Measurements from ENCODE around the gene TAF5L. TPM values are rescaled to one million over a fixed set of nuclear protein-coding genes. Genes with fewer than 3 reads are reported as not detected.

Gene TAF5L
- total RNA-seq, 2 experiments from 2014 or later, result 30.3 to 32.9 TPM

DNA sequence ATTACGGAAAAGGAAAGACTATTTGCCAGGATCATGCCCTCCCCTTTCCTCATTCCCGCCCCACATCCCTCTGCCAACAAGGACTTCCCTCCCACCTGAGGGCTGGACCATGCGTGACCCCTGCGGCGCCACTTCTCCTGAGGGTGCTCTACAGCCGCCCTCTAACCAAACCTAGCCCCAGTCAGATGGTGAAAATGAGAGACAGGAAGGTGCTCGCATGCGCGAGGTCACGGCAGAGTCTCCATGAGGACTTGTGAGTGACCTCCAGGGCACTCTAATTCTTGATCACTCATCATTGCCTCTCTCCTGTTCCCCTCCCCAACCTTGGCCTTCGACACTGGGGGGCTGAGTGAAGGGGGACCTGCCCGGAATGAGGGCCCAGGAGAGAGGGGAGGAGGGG is 32.1 kb downstream of the TAF5L start:
- Histone ChIP-seq H4K20me1 (ENCODE audit: insufficient read depth, low read length) (no peaks in the 10 kb centered on the region; the same call in 1 of the 2 replicates), H3K9me3 (ENCODE audit: low read length) (no peaks in the 10 kb centered on the region), H3K9me2 (ENCODE audit: insufficient read depth, low read length) (no peaks in the 10 kb centered on the region), H3K27ac (ENCODE audit: low read depth, low read length, poor library complexity, severe bottlenecking) (no peak overlapping the region), H3K4me2 (ENCODE audit: low read length) (no peak overlapping the region), H3K79me2 (ENCODE audit: insufficient read depth, low read depth, low read length) (peaks cover 3% of the 10 kb centered on the region; the same call in 1 of the 2 replicates), H3K4me1 (ENCODE audit: insufficient read depth, low read length, poor library complexity, severe bottlenecking) (no peaks in the 10 kb centered on the region), H3K36me3 (ENCODE audit: insufficient read depth, low read length) (peaks cover 46% of the 10 kb centered on the region), H2AFZ (ENCODE audit: low read length) (no peak overlapping the region), H3K4me3 (ENCODE audit: low read depth, low read length, poor library complexity, severe bottlenecking) (no peak overlapping the region)
- TF ChIP-seq, protein P1, sequence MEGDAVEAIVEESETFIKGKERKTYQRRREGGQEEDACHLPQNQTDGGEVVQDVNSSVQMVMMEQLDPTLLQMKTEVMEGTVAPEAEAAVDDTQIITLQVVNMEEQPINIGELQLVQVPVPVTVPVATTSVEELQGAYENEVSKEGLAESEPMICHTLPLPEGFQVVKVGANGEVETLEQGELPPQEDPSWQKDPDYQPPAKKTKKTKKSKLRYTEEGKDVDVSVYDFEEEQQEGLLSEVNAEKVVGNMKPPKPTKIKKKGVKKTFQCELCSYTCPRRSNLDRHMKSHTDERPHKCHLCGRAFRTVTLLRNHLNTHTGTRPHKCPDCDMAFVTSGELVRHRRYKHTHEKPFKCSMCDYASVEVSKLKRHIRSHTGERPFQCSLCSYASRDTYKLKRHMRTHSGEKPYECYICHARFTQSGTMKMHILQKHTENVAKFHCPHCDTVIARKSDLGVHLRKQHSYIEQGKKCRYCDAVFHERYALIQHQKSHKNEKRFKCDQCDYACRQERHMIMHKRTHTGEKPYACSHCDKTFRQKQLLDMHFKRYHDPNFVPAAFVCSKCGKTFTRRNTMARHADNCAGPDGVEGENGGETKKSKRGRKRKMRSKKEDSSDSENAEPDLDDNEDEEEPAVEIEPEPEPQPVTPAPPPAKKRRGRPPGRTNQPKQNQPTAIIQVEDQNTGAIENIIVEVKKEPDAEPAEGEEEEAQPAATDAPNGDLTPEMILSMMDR (conservative IDR thresholded peaks at IDR 0.05; ENCODE audit: low read length), result no peak
- no peak for TF ChIP-seq EZH2phosphoT487 (IDR thresholded peaks at IDR 0.05; ENCODE audit: borderline replicate concordance, low read depth, low read length)
- ChIA-PET CTCF (ENCODE audit: unreplicated experiment) (no interaction called here), POLR2A (no interaction called here)
- no peak for DNase-seq (ENCODE audit: low spot score)
- intact Hi-C loops (cut with micrococcal nuclease; ENCODE audit: unreplicated experiment), result no loop called here
- no TSS peak for BruUV-seq (replicated peaks)

DNA sequence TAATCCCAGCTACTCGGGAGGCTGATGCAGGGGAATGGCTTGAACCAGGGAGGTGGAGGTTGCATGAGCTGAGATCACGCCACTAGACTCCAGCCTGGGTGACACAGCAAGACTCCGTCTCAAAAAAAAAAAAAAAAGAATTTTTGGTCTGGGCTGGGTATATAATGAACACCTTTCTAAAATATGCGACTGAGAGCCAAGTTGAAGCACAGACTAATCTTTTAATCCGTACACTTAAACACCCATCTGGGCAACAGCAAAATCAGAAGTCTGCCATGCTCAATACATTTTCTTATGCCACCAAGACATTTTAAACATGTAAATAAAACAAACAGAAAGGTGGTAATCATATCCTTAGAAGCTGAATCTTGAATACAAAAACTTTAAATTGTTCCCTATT is 35.8 kb downstream of the TAF5L start:
- no peaks in the 10 kb centered on the region for H3K9me3 ChIP-seq (ENCODE audit: low read length)
- H3K4me2 ChIP-seq (ENCODE audit: low read length), result no peak overlapping the region
- H3K36me3 ChIP-seq (ENCODE audit: insufficient read depth, low read length), result peaks cover 32% of the 10 kb centered on the region
- H2AFZ ChIP-seq (ENCODE audit: low read length), result no peak overlapping the region
- CTCF ChIA-PET (ENCODE audit: unreplicated experiment), result no interaction called here
- DNase-seq (ENCODE audit: low spot score), result no peak
- TF ChIP-seq, protein P1 (conservative IDR thresholded peaks at IDR 0.05; ENCODE audit: low read length), result no peak
- TF ChIP-seq EZH2phosphoT487 (IDR thresholded peaks at IDR 0.05; ENCODE audit: borderline replicate concordance, low read depth, low read length), result no peak
- intact Hi-C loops (cut with micrococcal nuclease; ENCODE audit: unreplicated experiment), result no loop called here
- no peaks in the 10 kb centered on the region for H3K4me1 ChIP-seq (ENCODE audit: insufficient read depth, low read length, poor library complexity, severe bottlenecking)
- BruUV-seq (replicated peaks), result no TSS peak
- no peak overlapping the region for H3K4me3 ChIP-seq (ENCODE audit: low read depth, low read length, poor library complexity, severe bottlenecking)
- no peaks in the 10 kb centered on the region for H3K9me2 ChIP-seq (ENCODE audit: insufficient read depth, low read length)
- no peak overlapping the region for H3K27ac ChIP-seq (ENCODE audit: low read depth, low read length, poor library complexity, severe bottlenecking)
- POLR2A ChIA-PET, result interaction anchor here (0.8 kb wide), 1 partner anchor 8 kb away, joined by 3 read pairs; no protein-coding TSS in a partner anchor
- no peaks in the 10 kb centered on the region for H3K79me2 ChIP-seq (ENCODE audit: insufficient read depth, low read depth, low read length)
- no peaks in the 10 kb centered on the region for H4K20me1 ChIP-seq (ENCODE audit: insufficient read depth, low read length)

DNA sequence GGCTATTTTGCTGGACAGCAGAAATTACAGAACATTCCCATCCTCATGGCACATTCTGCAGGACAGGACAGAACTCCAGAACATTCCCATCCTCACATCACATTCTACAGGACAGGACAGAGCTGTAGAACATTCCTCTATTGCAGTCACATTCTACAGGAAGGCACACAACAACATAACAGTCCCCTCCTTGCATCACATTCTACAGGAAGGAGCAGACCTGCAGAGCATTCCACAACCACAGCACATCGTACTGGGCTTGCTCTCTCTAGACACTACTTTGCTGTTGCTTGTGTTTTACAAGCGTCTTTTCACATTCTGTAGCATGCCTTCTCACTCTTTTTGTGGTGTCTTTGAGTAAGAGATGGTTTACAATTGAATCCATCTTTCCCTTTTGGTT is 40.6 kb downstream of the TAF5L start:
- no peak overlapping the region for H3K27ac ChIP-seq (ENCODE audit: low read depth, low read length, poor library complexity, severe bottlenecking)
- H3K9me2 ChIP-seq (ENCODE audit: insufficient read depth, low read length), result no peaks in the 10 kb centered on the region
- intact Hi-C loops (cut with micrococcal nuclease; ENCODE audit: unreplicated experiment), result no loop called here
- no peak overlapping the region for H2AFZ ChIP-seq (ENCODE audit: low read length)
- H3K4me1 ChIP-seq (ENCODE audit: insufficient read depth, low read length, poor library complexity, severe bottlenecking), result no peaks in the 10 kb centered on the region
- DNase-seq (ENCODE audit: low spot score), result no peak
- ChIA-PET POLR2A (interaction anchor here (0.6 kb wide), 1 partner anchor 51 kb away, joined by 8 read pairs; no protein-coding TSS in a partner anchor), CTCF (ENCODE audit: unreplicated experiment) (no interaction called here)
- BruUV-seq (replicated peaks), result no TSS peak
- no peak overlapping the region for H3K4me3 ChIP-seq (ENCODE audit: low read depth, low read length, poor library complexity, severe bottlenecking)
- H3K79me2 ChIP-seq (ENCODE audit: insufficient read depth, low read depth, low read length), result no peaks in the 10 kb centered on the region
- H3K36me3 ChIP-seq (ENCODE audit: insufficient read depth, low read length), result no peaks in the 10 kb centered on the region
- H4K20me1 ChIP-seq (ENCODE audit: insufficient read depth, low read length), result no peaks in the 10 kb centered on the region
- H3K4me2 ChIP-seq (ENCODE audit: low read length), result no peak overlapping the region
- TF ChIP-seq, protein P1 (conservative IDR thresholded peaks at IDR 0.05; ENCODE audit: low read length), result no peak
- no peak for TF ChIP-seq EZH2phosphoT487 (IDR thresholded peaks at IDR 0.05; ENCODE audit: borderline replicate concordance, low read depth, low read length)
- H3K9me3 ChIP-seq (ENCODE audit: low read length), result no peaks in the 10 kb centered on the region
